ENCODE measurements around the gene AMFR. TPM values are rescaled to one million over a fixed set of nuclear protein-coding genes. Genes with fewer than 3 reads are reported as not detected.

The AMFR gene
- total RNA-seq, 1 donor from 2014 or later: 69.9 TPM

GRCh38 chr16:56319376-56319775 is 106.0 kb downstream of the AMFR start:
- Mint-ChIP-seq H3K4me3 (ENCODE audit: unreplicated experiment) (no peak overlapping the region), H3K27ac (ENCODE audit: unreplicated experiment) (no peak overlapping the region), H3K9me3 (ENCODE audit: unreplicated experiment) (peaks cover 14% of the 10 kb centered on the region), H3K36me3 (ENCODE audit: unreplicated experiment) (peaks cover 5% of the 10 kb centered on the region), H3K4me1 (ENCODE audit: low read depth, unreplicated experiment) (peaks cover 9% of the 10 kb centered on the region), H3K27me3 (ENCODE audit: unreplicated experiment) (peaks cover 16% of the 10 kb centered on the region)
- TF ChIP-seq CTCF (IDR thresholded peaks at IDR 0.05; ENCODE audit: partially characterized antibody, unreplicated experiment): no peak
- no peak for DNase-seq

DNA sequence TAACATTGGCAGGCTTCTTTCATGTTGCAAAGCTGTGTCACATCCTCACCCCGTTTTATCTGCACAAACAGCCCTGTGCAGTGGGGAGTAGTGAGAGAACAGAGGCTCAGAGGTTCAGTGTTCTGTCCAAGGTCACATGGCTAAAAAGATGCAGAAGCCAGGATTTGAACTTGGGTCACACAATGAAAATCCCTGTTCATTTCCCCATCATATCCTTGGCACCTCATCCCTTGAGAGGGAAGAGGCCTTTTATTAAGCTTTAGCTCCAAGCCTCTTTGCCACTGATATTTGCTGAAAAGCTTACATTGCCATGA is 106.6 kb downstream of the AMFR start:
- Mint-ChIP-seq H3K4me1 (ENCODE audit: low read depth, unreplicated experiment) (peaks cover 9% of the 10 kb centered on the region), H3K27ac (ENCODE audit: unreplicated experiment) (no peak overlapping the region), H3K27me3 (ENCODE audit: unreplicated experiment) (peaks cover 14% of the 10 kb centered on the region), H3K9me3 (ENCODE audit: unreplicated experiment) (peaks cover 14% of the 10 kb centered on the region), H3K4me3 (ENCODE audit: unreplicated experiment) (no peak overlapping the region), H3K36me3 (ENCODE audit: unreplicated experiment) (peaks cover 5% of the 10 kb centered on the region)
- no peak for DNase-seq
- no peak for TF ChIP-seq CTCF (IDR thresholded peaks at IDR 0.05; ENCODE audit: partially characterized antibody, unreplicated experiment)

GRCh38 chr16:56317998-56318826 is 107.1 kb downstream of the AMFR start:
- Mint-ChIP-seq H3K4me1 (ENCODE audit: low read depth, unreplicated experiment) (peaks cover 9% of the 10 kb centered on the region), H3K27me3 (ENCODE audit: unreplicated experiment) (peaks cover 12% of the 10 kb centered on the region), H3K9me3 (ENCODE audit: unreplicated experiment) (peaks cover 11% of the 10 kb centered on the region), H3K27ac (ENCODE audit: unreplicated experiment) (peak overlapping the region; percentile 63), H3K4me3 (ENCODE audit: unreplicated experiment) (peak overlapping the region; percentile 62), H3K36me3 (ENCODE audit: unreplicated experiment) (no peaks in the 10 kb centered on the region)
- DNase-seq: peak; percentile 91
- peak; percentile 97 for TF ChIP-seq CTCF (IDR thresholded peaks at IDR 0.05; ENCODE audit: partially characterized antibody, unreplicated experiment)

- Mint-ChIP-seq H3K4me3 (ENCODE audit: unreplicated experiment) (no peak overlapping the region), H3K4me1 (ENCODE audit: low read depth, unreplicated experiment) (peaks cover 9% of the 10 kb centered on the region), H3K36me3 (ENCODE audit: unreplicated experiment) (no peaks in the 10 kb centered on the region), H3K9me3 (ENCODE audit: unreplicated experiment) (peaks cover 9% of the 10 kb centered on the region), H3K27ac (ENCODE audit: unreplicated experiment) (no peak overlapping the region), H3K27me3 (ENCODE audit: unreplicated experiment) (peaks cover 10% of the 10 kb centered on the region)
- DNase-seq: no peak
- no peak for TF ChIP-seq CTCF (IDR thresholded peaks at IDR 0.05; ENCODE audit: partially characterized antibody, unreplicated experiment)
These were observed 108.8 kb downstream of the AMFR start for GRCh38 chr16:56316545-56316944.

GRCh38 chr16:56315955-56316354 is 109.4 kb downstream of the AMFR start:
- no peak for TF ChIP-seq CTCF (IDR thresholded peaks at IDR 0.05; ENCODE audit: partially characterized antibody, unreplicated experiment)
- Mint-ChIP-seq H3K36me3 (ENCODE audit: unreplicated experiment) (no peaks in the 10 kb centered on the region), H3K27me3 (ENCODE audit: unreplicated experiment) (peaks cover 9% of the 10 kb centered on the region), H3K4me3 (ENCODE audit: unreplicated experiment) (no peak overlapping the region), H3K9me3 (ENCODE audit: unreplicated experiment) (peaks cover 8% of the 10 kb centered on the region), H3K27ac (ENCODE audit: unreplicated experiment) (no peak overlapping the region), H3K4me1 (ENCODE audit: low read depth, unreplicated experiment) (peaks cover 6% of the 10 kb centered on the region)
- no peak for DNase-seq

Data from glutamatergic neuron (in vitro differentiated cells).